Stomach (tissue), 4 donors: ENCODE data around the gene SYTL5.

Source experiments
- CTCF ChIP-seq, 7 experiments: fragments of 450-650 bp in 4 of 7; fragments of 200-600 bp in 3 of 7; sonication (generic) in 3 of 7; IDR thresholded peaks; one replicate each; pipeline ENCODE4 v1.5.1; 2016 to 2019; ENCODE audit warnings: antibody characterized with exemption in 7 of 7, control low read depth in 2 of 7, mild to moderate bottlenecking in 1 of 7
- POLR2A ChIP-seq, 4 donors: fragments of 450-650 bp; IDR thresholded peaks; one replicate each; pipeline ENCODE4 v1.6.1; 2016; ENCODE audit warnings: antibody characterized with exemption in 4 of 4, control low read depth in 2 of 4, mild to moderate bottlenecking in 1 of 4, moderate library complexity in 1 of 4
- POLR2AphosphoS5 ChIP-seq, 3 donors: sonication (generic); formaldehyde crosslinking; IDR thresholded peaks; one replicate each; pipeline ENCODE4 v1.6.1; 2016; ENCODE audit warnings: antibody characterized with exemption in 3 of 3

GRCh38 chrX:38069273-38069672 lies 62.9 kb downstream of the SYTL5 start:
- no peak for TF ChIP-seq POLR2A (IDR thresholded peaks at IDR 0.05)
- no peak for TF ChIP-seq CTCF (IDR thresholded peaks at IDR 0.05)
- TF ChIP-seq POLR2AphosphoS5 (IDR thresholded peaks at IDR 0.05): no peak
